HepG2 (cell line): ENCODE data around the gene AARS2. TPM values are rescaled to one million over a fixed set of nuclear protein-coding genes. Genes with fewer than 3 reads are reported as not detected.

ENCODE experiments used
- ATAC-seq: fragments of 200-7000 bp; cut with Tn5 transposase; 3 replicates; pipeline ENCODE4 v1.9.1; 2020; ENCODE audit warnings: mild to moderate bottlenecking, moderate library complexity
- BruUV-seq: library from RNA; stranded (reverse); fragments of 400-500 nt; replicated peaks from 2 replicates; lab custom pipeline; 2021; lab: Mats Ljungman, UMichigan
- CTCF ChIA-PET: fragments of 300-600 bp; formaldehyde crosslinking; extraction: SDS; loops from one replicate; lab custom pipeline; 2021; ENCODE audit warnings: low total read pairs, inconsistent platforms, low intra/inter-chr PET ratio; lab: Yijun Ruan, JAX
- POLR2A ChIA-PET: fragments of 350-600 bp; sonication (Branson Sonifier 250); formaldehyde crosslinking; loops from one replicate; lab custom pipeline; 2020; ENCODE audit warnings: antibody characterized with exemption, inconsistent platforms; lab: Yijun Ruan, JAX
- DNase-seq: peaks from one replicate; pipeline ENCODE4 v3.0.0-alpha.2; 2015; ENCODE audit warnings: low spot score
- FAIRE-seq: peaks from 3 replicates; lab custom pipeline; 2011; peaks lifted over from hg19 to GRCh38; lab: Jason Lieb, UNC
- H2AFZ ChIP-seq: one replicate; pipeline ENCODE4 v1.6.1; 2011; ENCODE audit warnings: low read length, inconsistent platforms
- H3K27ac ChIP-seq: fragments of 300-600 bp; 3 replicates; pipeline ENCODE4 v1.8.0; 2011; ENCODE audit warnings: mixed run types, mild to moderate bottlenecking, mixed read lengths, low read length, inconsistent platforms; ENCODE audit not compliant: insufficient read depth; ENCODE audit errors: extremely low read length
- H3K27me3 ChIP-seq, 2 experiments: fragments of 200-600 bp in 1 of 2; 2 replicates in 1 of 2; 3 replicates in 1 of 2; pipeline versions ENCODE4 v1.6.0 to v1.8.0; 2011; ENCODE audit warnings: low read length in 2 of 2, mild to moderate bottlenecking in 2 of 2, moderate library complexity in 2 of 2, inconsistent platforms in 1 of 2; ENCODE audit not compliant: insufficient read depth in 2 of 2, control insufficient read depth in 1 of 2
- H3K36me3 ChIP-seq, 2 experiments: fragments of 200-600 bp in 1 of 2; replicated peaks in 1 of 2; 2 replicates in 1 of 2; 3 replicates in 1 of 2; pipeline versions ENCODE4 v1.5.1 to v1.8.0; 2011; ENCODE audit warnings: low read length in 2 of 2, inconsistent platforms in 1 of 2; ENCODE audit not compliant: insufficient read depth in 2 of 2, control insufficient read depth in 1 of 2
- H3K4me1 ChIP-seq: 2 replicates; pipeline ENCODE4 v1.5.1; 2012; ENCODE audit warnings: low read length, inconsistent platforms; ENCODE audit not compliant: insufficient read depth
- H3K4me2 ChIP-seq: 2 replicates; pipeline ENCODE4 v1.6.0; 2011; ENCODE audit warnings: low read depth, low read length, inconsistent platforms
- H3K4me3 ChIP-seq, 3 experiments: fragments of 200-600 bp in 1 of 3; sonication (generic), shearing (Covaris generic) in 1 of 3; replicated peaks in 1 of 3; 2 replicates each; pipeline ENCODE4 v1.5.1; 2011 to 2016; ENCODE audit warnings: low read length in 3 of 3, inconsistent platforms in 2 of 3, low read depth in 2 of 3, mild to moderate bottlenecking in 2 of 3, control low read depth in 1 of 3, mixed read lengths in 1 of 3; ENCODE audit not compliant: insufficient read depth in 1 of 3
- H3K79me2 ChIP-seq: one replicate; pipeline ENCODE4 v1.6.1; 2011; ENCODE audit warnings: low read length, inconsistent platforms; ENCODE audit not compliant: insufficient read depth
- H3K9ac ChIP-seq: 2 replicates; pipeline ENCODE4 v1.6.0; 2011; ENCODE audit warnings: mild to moderate bottlenecking, low read depth, low read length, inconsistent platforms; ENCODE audit not compliant: insufficient read depth
- H3K9me3 ChIP-seq: 2 replicates; pipeline ENCODE4 v1.5.1; 2012; ENCODE audit warnings: mild to moderate bottlenecking, low read length
- H4K20me1 ChIP-seq: 2 replicates; pipeline ENCODE4 v1.6.0; 2011; ENCODE audit warnings: inconsistent platforms, mild to moderate bottlenecking, low read length, moderate library complexity; ENCODE audit not compliant: insufficient read depth
- HINFP ChIP-seq: sonication (generic); formaldehyde crosslinking; IDR thresholded peaks from 2 replicates; pipeline ENCODE4 v1.4.0; 2020; ENCODE audit warnings: low read depth, mild to moderate bottlenecking, missing genetic modification reagents
- SP4 ChIP-seq: sonication (generic); formaldehyde crosslinking; IDR thresholded peaks from 2 replicates; pipeline ENCODE4 v1.8.1; 2023; ENCODE audit warnings: mild to moderate bottlenecking, missing genetic modification reagents
- ZKSCAN1 ChIP-seq: fragments of 150-350 bp; IDR thresholded peaks from 2 replicates; pipeline ENCODE4 v1.6.1; 2014; ENCODE audit warnings: low read length
- ZNF510 ChIP-seq: sonication (generic); formaldehyde crosslinking; IDR thresholded peaks from 2 replicates; pipeline ENCODE4 v1.4.0; 2020; ENCODE audit warnings: low read depth, mild to moderate bottlenecking, missing genetic modification reagents
- WGBS: methylation state at CpG from one replicate; pipeline ENCODE4 v1.1.6; 2017; ENCODE audit warnings: low lambda C conversion rate; 5-methylcytosine and 5-hydroxymethylcytosine counted together
- in situ Hi-C: cut with HindIII; loops from 2 replicates; pipeline ENCODE4 v1.10.0; 2017; ENCODE audit warnings: low pct_unique_long_range_greater_than_20kb; ENCODE audit not compliant: extremely low pct_ligation_motif_present
- intact Hi-C: fragments of 100-400 bp; cut with micrococcal nuclease; formaldehyde crosslinking; loops from one replicate; pipeline ENCODE4 v1.10.0; 2022; ENCODE audit not compliant: unreplicated experiment
- polyA plus RNA-seq, 8 experiments: library from polyadenylated mRNA; depleted of rRNA in 3 of 8; stranded (reverse) in 7 of 8; unstranded in 1 of 8; fragments of >200 nt; fragmentation: Illumina TruSeq in 4 of 8; extraction: Trizol in 4 of 8; gene quantifications; 2 replicates each; pipeline versions ENCODE4 v1.2.1 to v1.2.3, GENCODE V29; 2011 to 2016; ENCODE audit warnings: low read depth in 4 of 8, missing spikeins in 1 of 8, mixed read lengths in 1 of 8; ENCODE audit not compliant: insufficient read depth in 1 of 8
- total RNA-seq, 5 experiments: library from RNA; depleted of rRNA; stranded (reverse); fragments of >200 nt; fragmentation: Illumina TruSeq; extraction: Trizol; gene quantifications; 2 replicates each; pipeline ENCODE4 v1.2.3, GENCODE V29; 2016; ENCODE audit warnings: low read depth in 1 of 5
- TF ChIP-seq, protein P1 (sequence below): fragments of 450-650 bp; IDR thresholded peaks from 2 replicates; pipeline ENCODE4 v1.6.1; 2016

AARS2 gene
- total and polyA plus RNA-seq, 2 of the 13 experiments (the other 11 are each of a cell fraction or from before 2014, with no cell fraction given) = 7.5 to 24.1 TPM

DNA sequence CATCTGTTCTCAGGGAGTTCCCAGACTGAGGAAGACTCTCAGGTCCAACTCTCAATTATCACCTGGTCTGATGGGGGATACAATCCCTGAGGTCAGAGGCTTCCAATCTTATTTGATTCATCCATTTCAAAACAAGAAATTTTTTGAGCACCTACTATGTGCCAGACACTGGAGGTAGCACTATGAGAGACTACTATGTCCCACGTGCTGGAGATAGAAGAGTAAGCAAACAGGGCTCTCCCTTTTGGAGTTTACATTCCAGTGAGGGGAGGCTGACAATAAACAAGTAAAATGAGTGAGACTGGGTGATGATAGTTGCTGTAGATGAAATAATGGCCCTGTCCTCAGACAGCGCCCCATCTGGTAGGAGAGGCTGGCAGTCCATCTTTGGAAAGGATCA lies 26.4 kb downstream of the AARS2 start:
- Histone ChIP-seq H3K9ac (no peak overlapping the region), H3K79me2 (no peaks in the 10 kb centered on the region), H4K20me1 (no peaks in the 10 kb centered on the region; the same call in 1 of the 2 replicates), H2AFZ (no peak overlapping the region), H3K4me2 (no peak overlapping the region), H3K36me3 (no peaks in the 10 kb centered on the region), H3K9me3 (no peaks in the 10 kb centered on the region), H3K4me1 (no peaks in the 10 kb centered on the region), H3K27ac (no peak overlapping the region), H3K4me3 (no peak overlapping the region), H3K27me3 (peaks cover 6 to 80% of the 10 kb centered on the region in 2 experiments)
- WGBS = 5% methylated on average over 2 of the region's 2 CpGs
- CTCF ChIA-PET = no interaction called here
- intact Hi-C loops (no loop called here), in situ Hi-C loops (no loop called here)
- DNase-seq (no peak), FAIRE-seq (no peak), ATAC-seq (no peak; the same call in 2 of the 3 replicates)
- TF ChIP-seq ZKSCAN1 (peak; percentile 83), SP4 (CRISPR knock-in tag) (no peak)
- no TSS peak for BruUV-seq
- POLR2A ChIA-PET = no interaction called here

DNA sequence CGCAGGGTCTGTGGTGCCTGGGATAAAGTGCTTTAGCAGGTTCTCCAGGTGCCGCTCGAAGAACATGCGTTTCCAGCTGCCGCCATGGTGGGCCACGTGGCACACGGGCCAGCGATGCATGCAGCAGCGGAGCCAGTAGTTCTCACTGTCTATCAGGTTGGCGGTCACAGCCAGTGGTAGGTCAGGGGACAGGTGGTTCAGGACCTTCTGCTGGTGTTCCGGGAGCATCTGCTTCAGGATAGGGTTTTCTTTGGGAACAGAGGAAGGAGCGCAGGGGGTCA lies 26.9 kb downstream of the AARS2 start:
- WGBS = 72% methylated on average over 6 of the region's 12 CpGs
- DNase-seq (no peak), ATAC-seq (no peak), FAIRE-seq (no peak)
- no peak overlapping the region for H3K27ac ChIP-seq
- ChIA-PET CTCF (no interaction called here), POLR2A (no interaction called here)
- TF ChIP-seq ZNF510 (CRISPR knock-in tag) = no peak
- TF ChIP-seq, protein P1, sequence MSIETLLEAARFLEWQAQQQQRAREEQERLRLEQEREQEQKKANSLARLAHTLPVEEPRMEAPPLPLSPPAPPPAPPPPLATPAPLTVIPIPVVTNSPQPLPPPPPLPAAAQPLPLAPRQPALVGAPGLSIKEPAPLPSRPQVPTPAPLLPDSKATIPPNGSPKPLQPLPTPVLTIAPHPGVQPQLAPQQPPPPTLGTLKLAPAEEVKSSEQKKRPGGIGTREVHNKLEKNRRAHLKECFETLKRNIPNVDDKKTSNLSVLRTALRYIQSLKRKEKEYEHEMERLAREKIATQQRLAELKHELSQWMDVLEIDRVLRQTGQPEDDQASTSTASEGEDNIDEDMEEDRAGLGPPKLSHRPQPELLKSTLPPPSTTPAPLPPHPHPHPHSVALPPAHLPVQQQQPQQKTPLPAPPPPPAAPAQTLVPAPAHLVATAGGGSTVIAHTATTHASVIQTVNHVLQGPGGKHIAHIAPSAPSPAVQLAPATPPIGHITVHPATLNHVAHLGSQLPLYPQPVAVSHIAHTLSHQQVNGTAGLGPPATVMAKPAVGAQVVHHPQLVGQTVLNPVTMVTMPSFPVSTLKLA = peak; percentile 84
- TF ChIP-seq HINFP (CRISPR knock-in tag) = 0 out of 2 replicates have a peak, but pooled peaks have one; percentile 7
- no TSS peak for BruUV-seq
- H3K79me2 ChIP-seq = no peaks in the 10 kb centered on the region
- H3K9me3 ChIP-seq = no peaks in the 10 kb centered on the region
- no peak overlapping the region for H2AFZ ChIP-seq
- H3K36me3 ChIP-seq = no peaks in the 10 kb centered on the region
- H3K4me2 ChIP-seq = no peak overlapping the region
- intact Hi-C loops (no loop called here), in situ Hi-C loops (no loop called here)
- peaks cover 2 to 75% of the 10 kb centered on the region in 2 experiments for H3K27me3 ChIP-seq
- H4K20me1 ChIP-seq = no peaks in the 10 kb centered on the region; the same call in 1 of the 2 replicates
- no peak overlapping the region for H3K4me3 ChIP-seq
- no peak overlapping the region for H3K9ac ChIP-seq
- no peaks in the 10 kb centered on the region for H3K4me1 ChIP-seq
